ENCODE results near the gene ARHGAP40. TPM values are rescaled to one million over a fixed set of nuclear protein-coding genes. Genes with fewer than 3 reads are reported as not detected.

The ARHGAP40 gene
- total and polyA plus RNA-seq, 2 of the 8 experiments (the other 6 are each of a cell fraction or from before 2014, with no cell fraction given) = 0.74 to 1.4 TPM

GRCh38 chr20:38673725-38674091 is 72.1 kb downstream of the ARHGAP40 start:
- Histone ChIP-seq H3K79me2 (ENCODE audit: control insufficient read depth in 1 of 2, insufficient read depth in 2 of 2, low read length in 2 of 2) (no peaks in the 10 kb centered on the region; a peak in 1 of 4 replicates), H3K36me3 (ENCODE audit: control insufficient read depth in 2 of 4, insufficient read depth in 4 of 4, low read length in 3 of 4) (no peaks in the 10 kb centered on the region), H3K4me1 (replicated peaks in 1 of 4; ENCODE audit: control insufficient read depth in 3 of 4, insufficient read depth in 4 of 4, low read length in 3 of 4) (peaks cover 2 to 17% (median 10%) of the 10 kb centered on the region in 4 experiments; a peak in 5 of 7 replicates), H2BK12ac (ENCODE audit: low read depth, low read length) (no peak overlapping the region), H3K9ac (replicated peaks in 1 of 4; ENCODE audit: extremely low read depth in 1 of 4, low read depth in 3 of 4, low read length in 3 of 4) (peak overlapping the region in 1 of 4 experiments; percentile 13; a peak in 1 of 7 replicates), H3K4me2 (ENCODE audit: insufficient read depth in 1 of 2, low read depth in 2 of 2, low read length in 2 of 2) (peak overlapping the region; percentile 98 to 100), H3K4ac (replicated peaks; ENCODE audit: insufficient read length, low read depth, low read length) (no peak overlapping the region), H3K14ac (ENCODE audit: insufficient read length) (no peak overlapping the region), H2BK5ac (ENCODE audit: low read depth, low read length) (no peak overlapping the region), H2BK120ac (replicated peaks; ENCODE audit: low read depth, low read length) (no peak overlapping the region), H3K27me3 (replicated peaks in 1 of 4; ENCODE audit: control insufficient read depth in 3 of 4, extremely low read depth in 1 of 4, insufficient read depth in 3 of 4, low read length in 3 of 4) (peaks cover 3 to 38% (median 18%) of the 10 kb centered on the region in 4 experiments), H4K91ac (replicated peaks; ENCODE audit: insufficient read length, low read length) (no peak overlapping the region), H2BK20ac (ENCODE audit: low read length) (no peak overlapping the region), H3K27ac (ENCODE audit: low read depth, low read length) (no peak overlapping the region), H3K4me3 (ENCODE audit: extremely low read depth in 1 of 4, insufficient read depth in 2 of 4, low read depth in 3 of 4, low read length in 4 of 4) (peak overlapping the region; percentile 60 to 86 (median 69)), H4K5ac (ENCODE audit: insufficient read length, low read depth, low read length) (no peak overlapping the region), H3K23ac (ENCODE audit: insufficient read length) (no peak overlapping the region), H3K18ac (ENCODE audit: extremely low read depth, low read length) (no peak overlapping the region), H4K8ac (ENCODE audit: extremely low read depth, insufficient read depth, low read length) (no peak overlapping the region), H3K56ac (replicated peaks; ENCODE audit: insufficient read length, low read depth, low read length) (no peak overlapping the region), H2AFZ (ENCODE audit: low read length) (peak overlapping the region; percentile 87), H2AK5ac (ENCODE audit: low read depth, low read length) (no peak overlapping the region), H2BK15ac (ENCODE audit: low read length) (no peak overlapping the region), H3K9me3 (ENCODE audit: insufficient read depth in 2 of 2, low read depth in 1 of 2, low read length in 1 of 2) (no peaks in the 10 kb centered on the region), H4K20me1 (replicated peaks in 1 of 2; ENCODE audit: control insufficient read depth in 1 of 2, insufficient read depth in 2 of 2, low read length in 2 of 2) (no peaks in the 10 kb centered on the region), H3K79me1 (ENCODE audit: low read depth, low read length) (no peaks in the 10 kb centered on the region), H3K23me2 (ENCODE audit: low read depth, low read length) (peaks cover 6% of the 10 kb centered on the region)
- no peak for TF ChIP-seq SIN3A (conservative IDR thresholded peaks at IDR 0.05 in 1 of 2, IDR thresholded peaks at IDR 0.05 in 1 of 2; ENCODE audit: low read depth in 1 of 2, low read length in 2 of 2)
- 0 out of 4 replicates have a peak, but pooled peaks of 1 of the 2 experiments have one; percentile 73 for TF ChIP-seq HDAC2 (IDR thresholded peaks at IDR 0.05; ENCODE audit: borderline replicate concordance in 1 of 2, low read depth in 2 of 2, low read length in 2 of 2)
- TF ChIP-seq NRF1 (IDR thresholded peaks at IDR 0.05; ENCODE audit: low read depth, low read length) = no peak
- peak; percentile 17 for TF ChIP-seq SAP30 (IDR thresholded peaks at IDR 0.05; ENCODE audit: insufficient read depth, insufficient replicate concordance, low read length)
- POLR2A ChIA-PET (ENCODE audit: partially characterized antibody) = interaction anchor here (0.6 to 1.7 kb wide), 6 partner anchors 14 to 252 kb away, joined by 3 to 9 read pairs (median 3); partner anchors contain the start of genes FAM83D and SLC32A1
- FAIRE-seq (no peak), DNase-seq (ENCODE audit: low read depth in 1 of 2, low spot score in 2 of 2) (no peak)
- 3% methylated on average over 13 of the region's 13 CpGs; no CpG with 5 or more reads in 1 of the 2 experiments for WGBS, 2 experiments (ENCODE audit: extremely low coverage in 1 of 2, insufficient coverage in 1 of 2, insufficient read length in 1 of 2, insufficient replicate concordance in 2 of 2, low coverage in 1 of 2, low lambda C conversion rate in 2 of 2, missing lambda C conversion rate in 1 of 2)
- CTCF ChIA-PET (ENCODE audit: partially characterized antibody) = interaction anchor here (0.5 to 7.7 kb wide), 15 partner anchors 12 to 91 kb away, joined by 3 to 80 read pairs (median 4); partner anchors contain the start of gene SLC32A1

All from H1 (cell line).